ENCODE measurements around the gene KCNC2. TPM values are rescaled to one million over a fixed set of nuclear protein-coding genes. Genes with fewer than 3 reads are reported as not detected.

Gene KCNC2
- total RNA-seq, 3 donors from 2014 or later: 0.29 to 1.3 TPM; not detected in 1

- no peaks in the 10 kb centered on the region for H3K4me1 ChIP-seq
- no peak overlapping the region for H3K4me3 ChIP-seq
- no peak overlapping the region for H3K27ac ChIP-seq
- TF ChIP-seq CTCF (IDR thresholded peaks at IDR 0.05) (no peak), POLR2A (IDR thresholded peaks at IDR 0.05) (no peak), POLR2AphosphoS5 (IDR thresholded peaks at IDR 0.05) (no peak)
- no peaks in the 10 kb centered on the region for H3K36me3 ChIP-seq
- DNase-seq (ENCODE audit: low spot score in 2 of 2): no peak
- no peaks in the 10 kb centered on the region for H3K9me3 ChIP-seq
- H3K27me3 ChIP-seq: no peaks in the 10 kb centered on the region
- intact Hi-C loops (cut with DNase I; ENCODE audit: low total_unique reads): no loop called here
These were observed 37.0 kb downstream of the KCNC2 start for GRCh38 chr12:75172611-75173010.

- Histone ChIP-seq H3K4me1 (no peaks in the 10 kb centered on the region), H3K27ac (no peak overlapping the region), H3K4me3 (no peak overlapping the region), H3K36me3 (no peaks in the 10 kb centered on the region), H3K9me3 (no peaks in the 10 kb centered on the region), H3K27me3 (no peaks in the 10 kb centered on the region)
- no peak for TF ChIP-seq CTCF (IDR thresholded peaks at IDR 0.05)
- TF ChIP-seq POLR2AphosphoS5 (IDR thresholded peaks at IDR 0.05): no peak
- no peak for TF ChIP-seq POLR2A (IDR thresholded peaks at IDR 0.05)
- DNase-seq (ENCODE audit: low spot score in 2 of 2): no peak
- intact Hi-C loops (cut with DNase I; ENCODE audit: low total_unique reads): no loop called here
These were observed 38.9 kb downstream of the KCNC2 start for GRCh38 chr12:75170640-75171185.

GRCh38 chr12:75162845-75163244, 46.8 kb downstream of the KCNC2 start:
- no peaks in the 10 kb centered on the region for H3K36me3 ChIP-seq
- intact Hi-C loops (cut with DNase I; ENCODE audit: low total_unique reads): no loop called here
- no peak for DNase-seq (ENCODE audit: low spot score in 2 of 2)
- H3K9me3 ChIP-seq: no peaks in the 10 kb centered on the region
- TF ChIP-seq POLR2AphosphoS5 (IDR thresholded peaks at IDR 0.05) (no peak), POLR2A (IDR thresholded peaks at IDR 0.05) (no peak), CTCF (IDR thresholded peaks at IDR 0.05) (no peak)
- H3K4me3 ChIP-seq: no peak overlapping the region
- H3K27ac ChIP-seq: no peak overlapping the region
- no peaks in the 10 kb centered on the region for H3K4me1 ChIP-seq
- no peaks in the 10 kb centered on the region for H3K27me3 ChIP-seq

GRCh38 chr12:75161488-75161887, 48.2 kb downstream of the KCNC2 start:
- H3K36me3 ChIP-seq: no peaks in the 10 kb centered on the region
- TF ChIP-seq CTCF (IDR thresholded peaks at IDR 0.05) (no peak), POLR2A (IDR thresholded peaks at IDR 0.05) (no peak), POLR2AphosphoS5 (IDR thresholded peaks at IDR 0.05) (no peak)

GRCh38 chr12:75157385-75157784, 52.3 kb downstream of the KCNC2 start:
- TF ChIP-seq CTCF (IDR thresholded peaks at IDR 0.05) (no peak), POLR2A (IDR thresholded peaks at IDR 0.05) (no peak), POLR2AphosphoS5 (IDR thresholded peaks at IDR 0.05) (no peak)
- Histone ChIP-seq H3K4me3 (no peak overlapping the region), H3K9me3 (no peaks in the 10 kb centered on the region), H3K4me1 (no peaks in the 10 kb centered on the region), H3K36me3 (no peaks in the 10 kb centered on the region), H3K27ac (no peak overlapping the region), H3K27me3 (no peaks in the 10 kb centered on the region)
- DNase-seq (ENCODE audit: low spot score in 2 of 2): no peak
- intact Hi-C loops (cut with DNase I; ENCODE audit: low total_unique reads): no loop called here

More at GRCh38 chr12:75161488-75161887, 48.2 kb downstream of the KCNC2 start:
- H3K27ac ChIP-seq: no peak overlapping the region
- no peaks in the 10 kb centered on the region for H3K4me1 ChIP-seq
- intact Hi-C loops (cut with DNase I; ENCODE audit: low total_unique reads): no loop called here
- no peaks in the 10 kb centered on the region for H3K9me3 ChIP-seq
- no peak overlapping the region for H3K4me3 ChIP-seq
- H3K27me3 ChIP-seq: no peaks in the 10 kb centered on the region
- no peak for DNase-seq (ENCODE audit: low spot score in 2 of 2)
